Rectal smooth muscle tissue (tissue), 1 donor: ENCODE results near the gene LSM12.

Experiments used
- H3K27ac ChIP-seq: one replicate; pipeline ENCODE4 v1.7.0; 2013; ENCODE audit warnings: low read depth, low read length, inconsistent platforms
- H3K27me3 ChIP-seq: one replicate; pipeline ENCODE4 v1.7.0; 2013; ENCODE audit warnings: low read length; ENCODE audit not compliant: control insufficient read depth, insufficient read depth
- H3K36me3 ChIP-seq: one replicate; pipeline ENCODE4 v1.7.0; 2013; ENCODE audit warnings: low read length; ENCODE audit not compliant: control insufficient read depth, insufficient read depth
- H3K4me1 ChIP-seq: one replicate; pipeline ENCODE4 v1.7.0; 2013; ENCODE audit warnings: low read length; ENCODE audit not compliant: control insufficient read depth, insufficient read depth
- H3K4me3 ChIP-seq: one replicate; pipeline ENCODE4 v1.7.0; 2013; ENCODE audit warnings: low read length
- H3K9ac ChIP-seq: one replicate; pipeline ENCODE4 v1.7.0; 2013; ENCODE audit warnings: low read length

The LSM12 gene

DNA sequence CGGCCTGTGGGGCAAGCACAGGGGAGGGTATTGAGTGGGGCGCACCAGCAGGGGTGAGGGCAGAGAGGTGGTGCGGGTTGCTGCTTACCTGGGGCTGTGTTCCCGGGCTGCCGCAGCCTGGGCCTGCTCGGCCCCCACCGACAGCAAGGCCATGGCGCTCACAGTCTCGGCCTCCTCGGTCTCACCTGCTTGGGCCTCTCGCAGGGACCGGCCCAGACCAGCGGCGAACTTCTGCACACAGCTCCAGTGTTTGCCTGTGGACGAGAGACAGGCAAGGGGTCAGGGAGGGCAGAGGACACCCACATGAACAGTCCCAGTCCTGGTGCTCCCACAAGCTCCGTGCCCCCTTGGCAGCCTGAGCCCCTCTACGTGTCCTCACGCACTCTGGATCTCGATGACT, 11.9 kb upstream of the LSM12 start:
- no peaks in the 10 kb centered on the region for H3K27me3 ChIP-seq
- H3K27ac ChIP-seq = no peak overlapping the region
- no peak overlapping the region for H3K9ac ChIP-seq
- H3K36me3 ChIP-seq = peaks cover 60% of the 10 kb centered on the region
- H3K4me1 ChIP-seq = no peaks in the 10 kb centered on the region
- H3K4me3 ChIP-seq = no peak overlapping the region

DNA sequence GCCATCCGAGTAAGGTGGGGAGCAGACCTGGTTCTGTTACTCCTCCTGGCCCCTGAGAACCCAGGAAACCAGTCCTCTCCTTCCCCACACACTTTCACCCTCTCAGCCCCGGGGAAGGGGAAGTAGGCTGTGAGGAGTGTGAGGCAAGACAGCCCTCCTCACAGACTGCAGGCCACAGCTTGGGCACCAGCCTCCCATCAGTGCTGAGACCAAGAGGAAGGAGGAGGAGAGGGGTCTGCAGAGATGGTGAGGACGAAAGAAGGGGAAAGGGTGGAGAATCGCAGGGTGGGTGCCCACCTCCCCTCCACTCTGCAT, 11.1 kb upstream of the LSM12 start:
- Histone ChIP-seq H3K27me3 (no peaks in the 10 kb centered on the region), H3K27ac (no peak overlapping the region), H3K4me3 (no peak overlapping the region), H3K4me1 (no peaks in the 10 kb centered on the region), H3K36me3 (peaks cover 54% of the 10 kb centered on the region), H3K9ac (no peak overlapping the region)

DNA sequence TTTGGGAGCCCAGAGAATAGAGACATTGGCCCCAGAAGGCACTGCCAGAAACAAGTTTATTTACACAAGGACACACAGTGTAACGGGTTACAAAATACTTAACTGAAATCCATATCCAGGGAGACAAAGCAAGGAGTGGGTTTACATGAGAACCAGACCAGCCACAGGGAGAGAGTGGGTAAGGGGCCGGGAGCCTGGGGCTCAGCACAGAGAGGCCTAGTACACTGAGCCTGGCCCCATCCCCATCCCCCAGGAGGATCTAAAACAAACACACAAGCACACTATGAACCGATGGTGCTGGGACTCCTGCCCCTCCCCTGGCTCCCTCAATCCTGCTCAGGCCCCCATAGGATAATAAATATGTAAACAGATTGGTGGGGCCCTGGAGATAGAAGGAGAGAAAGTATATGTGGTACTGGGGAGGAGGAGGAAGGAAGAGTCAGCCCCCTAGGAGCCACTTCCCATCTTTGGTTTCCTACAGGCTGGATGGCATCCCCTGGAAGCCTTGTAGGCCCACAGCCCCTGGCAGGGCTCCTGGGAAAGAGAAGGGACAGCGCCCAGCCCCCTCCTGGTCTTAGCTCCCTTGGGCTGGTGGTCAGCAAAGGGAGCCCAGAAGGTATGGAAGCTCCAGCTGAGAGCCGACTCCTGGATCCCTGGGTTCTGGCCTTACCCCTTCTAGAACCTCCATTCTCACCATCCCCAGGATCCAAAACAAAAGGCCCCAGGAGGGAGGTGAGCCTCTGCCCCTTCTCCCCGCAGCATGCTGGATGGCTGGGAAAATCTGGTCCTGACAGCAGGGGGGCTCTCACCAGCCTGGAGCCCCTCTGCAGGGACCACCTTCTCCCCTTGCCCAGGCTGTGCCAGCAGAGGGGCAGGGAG, 10.5 kb upstream of the LSM12 start:
- no peak overlapping the region for H3K9ac ChIP-seq
- no peak overlapping the region for H3K4me3 ChIP-seq
- H3K4me1 ChIP-seq = no peaks in the 10 kb centered on the region
- H3K27ac ChIP-seq = no peak overlapping the region
- no peaks in the 10 kb centered on the region for H3K27me3 ChIP-seq
- H3K36me3 ChIP-seq = peaks cover 50% of the 10 kb centered on the region

DNA sequence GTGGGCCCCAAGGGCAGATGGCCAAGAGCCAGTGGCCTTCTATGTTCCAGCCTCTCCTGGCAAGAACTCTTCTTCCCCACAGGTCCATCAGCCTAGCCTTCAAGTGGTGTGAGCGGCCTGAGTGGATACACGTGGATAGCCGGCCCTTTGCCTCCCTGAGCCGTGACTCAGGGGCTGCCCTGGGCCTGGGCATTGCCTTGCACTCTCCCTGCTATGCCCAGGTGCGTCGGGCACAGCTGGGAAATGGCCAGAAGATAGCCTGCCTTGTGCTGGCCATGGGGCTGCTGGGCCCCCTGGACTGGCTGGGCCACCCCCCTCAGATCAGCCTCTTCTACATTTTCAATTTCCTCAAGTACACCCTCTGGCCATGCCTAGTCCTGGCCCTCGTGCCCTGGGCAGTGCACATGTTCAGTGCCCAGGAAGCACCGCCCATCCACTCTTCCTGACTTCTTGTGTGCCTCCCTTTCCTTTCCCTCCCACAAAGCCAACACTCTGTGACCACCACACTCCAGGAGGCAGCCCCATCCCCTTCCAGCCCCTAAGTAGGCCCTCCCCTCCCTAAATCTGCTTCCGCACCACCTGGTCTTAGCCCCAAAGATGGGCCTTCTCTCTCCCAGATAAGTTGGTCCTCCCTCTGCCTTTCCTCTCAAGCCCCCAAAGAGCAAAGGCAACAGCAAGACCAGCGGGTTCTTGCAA, 9.3 kb upstream of the LSM12 start:
- peaks cover 5% of the 10 kb centered on the region for H3K4me1 ChIP-seq
- no peak overlapping the region for H3K27ac ChIP-seq
- H3K4me3 ChIP-seq = no peak overlapping the region
- H3K9ac ChIP-seq = no peak overlapping the region
- no peaks in the 10 kb centered on the region for H3K27me3 ChIP-seq
- peaks cover 50% of the 10 kb centered on the region for H3K36me3 ChIP-seq

DNA sequence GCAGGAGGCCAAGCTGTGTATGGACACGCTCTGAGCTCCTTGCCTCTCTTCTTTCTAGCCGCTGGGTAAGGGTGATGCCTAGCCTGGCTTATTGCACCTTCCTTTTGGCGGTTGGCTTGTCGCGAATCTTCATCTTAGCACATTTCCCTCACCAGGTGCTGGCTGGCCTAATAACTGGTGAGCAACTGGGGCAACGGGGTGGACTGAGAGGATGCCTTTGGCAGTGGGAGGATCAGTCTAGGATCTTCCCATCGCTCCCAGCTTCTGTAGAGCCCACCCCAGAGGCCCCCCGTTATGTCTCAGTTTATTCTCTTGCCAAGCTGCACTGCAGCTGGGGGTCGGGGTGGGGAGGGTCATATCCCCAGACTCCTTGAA, 8.4 kb upstream of the LSM12 start:
- Histone ChIP-seq H3K9ac (no peak overlapping the region), H3K27ac (no peak overlapping the region), H3K36me3 (peaks cover 42% of the 10 kb centered on the region)

DNA sequence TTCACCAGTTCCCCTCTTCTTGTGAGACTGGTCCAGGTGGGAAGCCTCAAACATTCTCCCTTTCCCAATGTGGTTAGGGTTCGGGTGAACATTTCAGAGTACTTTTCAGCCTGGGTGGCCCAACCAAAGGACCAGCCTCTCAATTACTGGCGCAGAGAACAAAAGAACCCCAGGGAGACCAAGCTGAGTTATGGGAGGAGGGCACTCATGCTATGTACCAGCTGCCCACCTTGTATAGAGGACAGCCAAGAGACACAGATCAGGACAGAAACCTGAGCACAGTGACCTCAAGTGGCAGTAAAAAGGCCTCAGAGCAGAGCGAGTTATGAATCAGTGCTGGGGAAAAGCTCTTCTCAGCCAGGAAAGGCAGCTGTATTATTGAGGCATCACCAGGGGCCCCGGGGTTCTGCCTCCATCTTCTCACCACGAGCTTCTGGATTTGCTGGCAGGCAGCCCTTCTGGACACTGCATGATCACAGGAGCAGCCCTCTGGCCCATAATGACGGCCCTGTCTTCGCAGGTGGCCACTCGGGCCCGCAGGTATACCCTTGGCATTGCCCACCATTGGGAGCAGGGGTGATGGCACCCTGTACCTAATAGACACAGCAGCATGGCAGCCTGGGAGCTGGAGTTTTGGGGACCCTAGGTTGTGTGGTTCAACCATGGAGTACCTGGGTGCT, 7.9 kb upstream of the LSM12 start:
- no peak overlapping the region for H3K27ac ChIP-seq
- H3K4me1 ChIP-seq = peaks cover 10% of the 10 kb centered on the region
- no peak overlapping the region for H3K9ac ChIP-seq
- H3K4me3 ChIP-seq = no peak overlapping the region
- H3K36me3 ChIP-seq = peaks cover 40% of the 10 kb centered on the region
- H3K27me3 ChIP-seq = no peaks in the 10 kb centered on the region

More for the DNA sequence above, 8.4 kb upstream of the LSM12 start:
- Histone ChIP-seq H3K4me3 (no peak overlapping the region), H3K27me3 (no peaks in the 10 kb centered on the region), H3K4me1 (peaks cover 8% of the 10 kb centered on the region)

DNA sequence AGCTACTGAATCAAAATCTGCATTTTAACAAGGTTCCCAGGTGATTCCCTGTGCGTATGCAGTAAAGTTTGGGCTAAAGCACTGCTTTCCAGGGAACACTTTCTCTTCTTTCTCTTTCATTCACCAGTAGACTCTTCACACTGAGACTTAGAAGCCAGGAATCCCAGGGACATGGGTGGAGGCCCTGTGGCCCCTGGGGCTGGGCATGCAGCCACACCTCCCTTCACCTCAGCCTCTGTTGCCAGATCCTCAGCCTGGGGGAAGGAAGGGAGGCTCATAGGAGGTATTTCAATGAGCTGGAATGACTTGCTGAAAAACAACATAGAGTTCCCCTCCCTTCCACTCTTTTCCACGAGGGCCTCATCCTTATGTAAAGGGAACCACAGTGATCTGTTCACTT, 5.3 kb upstream of the LSM12 start:
- Histone ChIP-seq H3K27me3 (no peaks in the 10 kb centered on the region), H3K4me1 (peaks cover 10% of the 10 kb centered on the region), H3K36me3 (peaks cover 21% of the 10 kb centered on the region), H3K4me3 (peak overlapping the region; percentile 99), H3K27ac (no peak overlapping the region), H3K9ac (no peak overlapping the region)

DNA sequence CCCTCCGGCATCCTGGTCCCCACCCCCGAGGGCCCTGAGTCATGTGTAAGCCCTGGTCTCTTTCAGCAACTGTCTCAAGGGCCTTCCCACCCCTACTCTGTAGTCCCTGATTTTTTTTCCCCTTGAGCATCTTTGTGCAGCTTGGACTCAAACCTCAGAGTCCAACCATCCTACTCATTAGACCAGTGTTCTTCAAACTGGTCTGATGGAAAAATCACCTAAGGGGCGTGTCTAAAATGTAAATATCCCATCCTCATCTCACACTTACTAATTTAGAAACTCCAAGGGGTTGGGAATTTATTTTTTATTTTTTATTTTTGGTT, 4.7 kb upstream of the LSM12 start:
- Histone ChIP-seq H3K4me3 (peak overlapping the region; percentile 99), H3K27me3 (no peaks in the 10 kb centered on the region), H3K4me1 (peaks cover 10% of the 10 kb centered on the region), H3K27ac (peak overlapping the region; percentile 92), H3K9ac (peak overlapping the region; percentile 82), H3K36me3 (peaks cover 19% of the 10 kb centered on the region)

DNA sequence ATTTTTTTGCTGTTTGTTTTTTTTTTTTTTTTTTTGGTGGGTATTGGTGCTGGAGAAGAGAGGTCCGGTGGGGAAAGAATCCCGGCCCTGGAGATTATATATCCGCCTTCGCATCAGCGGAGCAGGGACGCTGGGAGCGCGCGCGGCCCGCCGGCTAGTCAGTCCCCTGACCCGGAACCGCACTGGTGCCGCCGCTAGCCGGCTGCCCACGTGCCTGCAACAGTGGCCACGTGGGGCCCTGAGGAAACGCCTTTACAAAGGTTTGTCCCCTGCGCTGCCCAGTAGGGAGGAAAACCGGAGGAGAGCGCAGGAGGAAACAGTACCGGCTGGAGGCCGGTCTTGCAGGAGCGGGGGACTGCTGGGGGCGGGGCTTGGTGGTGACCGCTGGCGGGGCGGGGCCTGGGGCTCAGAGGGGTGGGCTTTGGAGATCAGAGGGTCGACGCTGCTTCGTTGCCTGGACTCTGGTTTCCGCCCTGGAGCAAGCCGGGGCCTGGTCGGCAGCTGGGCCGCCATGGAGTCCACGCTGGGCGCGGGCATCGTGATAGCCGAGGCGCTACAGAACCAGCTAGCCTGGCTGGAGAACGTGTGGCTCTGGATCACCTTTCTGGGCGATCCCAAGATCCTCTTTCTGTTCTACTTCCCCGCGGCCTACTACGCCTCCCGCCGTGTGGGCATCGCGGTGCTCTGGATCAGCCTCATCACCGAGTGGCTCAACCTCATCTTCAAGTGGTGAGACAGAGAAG, 4.2 kb upstream of the LSM12 start, which contains the start of gene G6PC3:
G6PC3 (plus strand) TSS at position 281 of the 743 bp plus-strand sequence; CDS start at position 512, 231 bp downstream.
- Histone ChIP-seq H3K9ac (peak within 1 kb of the TSS; percentile 82), H3K4me3 (peak within 1 kb of the TSS; percentile 99), H3K36me3 (peaks cover 15% of the 10 kb centered on the region), H3K4me1 (peaks cover 10% of the 10 kb centered on the region), H3K27me3 (no peaks in the 10 kb centered on the region), H3K27ac (peak within 1 kb of the TSS; percentile 92)

DNA sequence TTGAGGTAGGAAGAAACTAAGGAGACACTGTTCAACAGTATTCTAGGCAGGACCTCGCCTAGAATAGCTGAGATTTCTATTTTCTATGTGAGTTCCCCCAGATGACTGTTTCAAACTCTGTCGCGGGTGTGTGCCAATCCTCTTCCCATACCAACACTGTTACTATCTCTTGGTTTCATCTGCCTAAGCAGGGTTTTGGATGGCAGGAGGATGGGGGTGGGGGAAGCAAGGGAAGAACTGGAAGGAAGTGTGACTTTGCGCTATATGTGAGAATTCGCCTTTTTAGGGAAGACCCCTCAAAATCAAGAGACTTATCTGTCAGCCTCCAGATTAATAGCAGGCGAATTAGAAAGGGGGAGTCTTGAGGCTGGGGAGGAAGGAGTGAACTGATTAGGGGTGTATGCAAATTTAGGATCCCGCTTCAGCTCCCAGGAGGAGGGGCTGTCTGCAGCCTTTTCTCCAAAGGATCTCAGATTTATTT, 3.5 kb upstream of the LSM12 start:
- peak overlapping the region; percentile 73 for H3K27ac ChIP-seq
- H3K36me3 ChIP-seq = peaks cover 10% of the 10 kb centered on the region
- peaks cover 10% of the 10 kb centered on the region for H3K4me1 ChIP-seq
- peak overlapping the region; percentile 58 for H3K4me3 ChIP-seq
- H3K27me3 ChIP-seq = no peaks in the 10 kb centered on the region
- peak overlapping the region; percentile 38 for H3K9ac ChIP-seq

DNA sequence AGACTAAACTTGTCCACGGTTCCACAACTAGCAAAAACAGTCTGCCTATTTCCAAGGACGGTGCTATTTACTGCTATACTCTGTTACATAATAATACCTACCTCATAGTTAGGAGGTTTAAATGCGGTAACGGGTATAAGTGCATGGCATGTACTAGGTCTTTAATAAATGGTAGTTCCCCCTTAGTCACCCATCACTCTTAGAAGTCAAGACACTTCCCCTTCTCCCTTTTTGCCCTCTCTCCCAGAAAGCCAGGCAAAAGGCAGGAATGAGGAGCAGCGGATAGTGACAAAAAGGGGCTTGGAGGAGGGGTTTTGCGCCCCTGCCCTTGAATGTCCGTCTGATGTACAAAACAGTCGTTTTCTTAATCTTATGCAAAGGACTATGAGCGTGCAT, 1.1 kb upstream of the LSM12 start:
- H3K4me3 ChIP-seq = no peak overlapping the region
- H3K9ac ChIP-seq = no peak overlapping the region
- no peaks in the 10 kb centered on the region for H3K27me3 ChIP-seq
- no peak overlapping the region for H3K27ac ChIP-seq
- H3K36me3 ChIP-seq = peaks cover 5% of the 10 kb centered on the region
- H3K4me1 ChIP-seq = peaks cover 10% of the 10 kb centered on the region

DNA sequence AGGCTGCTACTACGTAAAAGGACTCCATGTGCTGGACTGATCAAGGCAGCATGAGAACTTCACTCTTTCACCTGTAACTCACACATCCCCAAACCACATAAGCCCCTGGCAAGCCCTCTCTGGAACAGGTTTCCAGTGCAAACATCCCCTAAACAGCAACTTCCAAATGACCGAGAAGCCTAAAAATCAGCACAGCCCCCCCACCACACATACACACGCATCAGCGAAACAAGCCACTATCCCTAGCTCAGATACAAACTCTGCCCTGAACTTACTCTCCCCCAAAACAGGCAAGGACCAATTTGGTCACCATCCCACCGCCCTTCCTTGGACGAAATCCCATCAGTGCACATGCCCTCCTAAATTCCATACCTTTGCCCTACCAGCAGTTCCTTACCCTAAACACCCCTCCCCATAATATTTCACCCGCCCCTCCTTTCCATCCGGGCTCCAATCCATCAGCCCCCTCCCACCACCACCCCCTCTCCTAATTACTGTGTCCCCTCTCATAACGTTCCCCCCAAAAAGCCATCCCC, 735 bp downstream of the LSM12 start:
- H3K4me3 ChIP-seq = peak overlapping the region; percentile 65
- no peaks in the 10 kb centered on the region for H3K27me3 ChIP-seq
- peaks cover 5% of the 10 kb centered on the region for H3K4me1 ChIP-seq
- peaks cover 10% of the 10 kb centered on the region for H3K36me3 ChIP-seq
- H3K9ac ChIP-seq = peak overlapping the region; percentile 32
- peak overlapping the region; percentile 95 for H3K27ac ChIP-seq
